Glomerular endothelial cell (primary cell): ENCODE data around the gene CCSER2. TPM values are rescaled to one million over a fixed set of nuclear protein-coding genes. Genes with fewer than 3 reads are reported as not detected.
A peak's percentile ranks its signal among the peaks of the same experiment; 100 is the strongest.
"Not testable (repeated sequence)": the region's sequence is repeated elsewhere in the genome, so short reads cannot be mapped to it uniquely, and the experiment has no call there.

Experiments
- DNase-seq: peaks from one replicate; pipeline ENCODE4 v3.0.0-alpha.2; 2011; ENCODE audit warnings: low read depth, low spot score; ENCODE audit errors: extremely low read depth
- total RNA-seq: library from RNA; depleted of rRNA; stranded (reverse); fragments of >200 nt; gene quantifications from 2 replicates; pipeline ENCODE4 v1.2.3, GENCODE V29; 2015

The CCSER2 gene
- total RNA-seq, 1 donor from 2014 or later: 44.9 TPM

DNA sequence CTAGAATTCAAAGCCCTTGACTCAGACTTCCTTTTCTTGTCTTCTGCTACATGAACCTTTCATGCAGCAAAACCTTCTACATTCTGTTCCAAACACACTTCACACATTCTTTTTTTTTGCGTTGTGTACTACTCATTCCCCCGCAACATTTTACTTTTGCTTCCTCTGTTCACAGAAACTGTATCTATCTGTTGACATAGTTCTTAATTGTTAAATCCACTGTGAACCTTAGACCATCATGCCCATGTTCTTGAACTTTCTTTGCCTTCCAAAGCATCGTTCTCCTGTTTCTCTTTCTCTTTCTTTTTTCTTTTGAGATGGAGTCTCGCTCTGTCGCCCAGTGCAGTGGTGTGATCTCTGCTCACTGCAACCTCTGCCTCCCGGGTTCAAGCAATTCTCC is 14.2 kb downstream of the CCSER2 start:
- no peak for DNase-seq

DNA sequence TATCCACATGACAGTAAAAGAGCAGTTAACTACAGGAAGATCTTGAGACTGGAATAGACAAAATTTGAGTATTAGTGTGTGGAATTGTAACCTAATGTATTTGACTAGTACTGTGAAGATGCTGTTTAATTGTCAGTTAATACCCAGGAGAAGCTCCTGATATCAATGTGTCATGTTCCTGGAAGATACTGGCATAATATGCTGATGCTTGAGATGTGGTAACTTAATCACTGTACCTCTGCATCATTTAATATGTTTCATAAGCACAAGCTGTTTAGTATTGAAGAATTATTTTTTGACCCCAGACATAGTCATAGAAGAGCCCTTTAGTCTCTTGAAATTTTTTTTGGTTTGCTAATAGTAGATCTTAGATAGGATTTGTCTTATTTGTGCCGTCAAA is 15.4 kb downstream of the CCSER2 start:
- DNase-seq: no peak

GRCh38 chr10:84344526-84344925 is 16.1 kb downstream of the CCSER2 start:
- DNase-seq: no peak

- not testable (repeated sequence) for DNase-seq
These were observed 19.2 kb downstream of the CCSER2 start for GRCh38 chr10:84347575-84348002.

DNA sequence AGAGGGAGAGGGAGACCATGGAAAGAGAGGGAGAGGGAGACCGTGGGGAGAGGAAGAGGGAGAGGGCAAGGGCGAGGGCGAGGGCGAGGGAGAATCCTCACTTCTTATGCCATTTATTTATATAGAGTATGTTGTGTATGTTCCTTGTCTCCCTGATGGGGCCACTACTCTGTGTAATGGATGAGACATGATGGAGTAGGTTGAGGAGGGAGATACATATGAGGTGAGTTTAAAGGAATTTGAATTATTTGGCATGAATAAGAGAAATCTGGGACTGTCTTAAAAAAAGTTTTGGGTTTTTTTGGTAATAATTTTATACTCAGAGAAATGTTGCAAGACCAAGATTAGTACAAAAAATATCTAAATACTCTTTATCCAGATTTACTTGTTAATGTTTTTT is 20.1 kb downstream of the CCSER2 start:
- no peak for DNase-seq

DNA sequence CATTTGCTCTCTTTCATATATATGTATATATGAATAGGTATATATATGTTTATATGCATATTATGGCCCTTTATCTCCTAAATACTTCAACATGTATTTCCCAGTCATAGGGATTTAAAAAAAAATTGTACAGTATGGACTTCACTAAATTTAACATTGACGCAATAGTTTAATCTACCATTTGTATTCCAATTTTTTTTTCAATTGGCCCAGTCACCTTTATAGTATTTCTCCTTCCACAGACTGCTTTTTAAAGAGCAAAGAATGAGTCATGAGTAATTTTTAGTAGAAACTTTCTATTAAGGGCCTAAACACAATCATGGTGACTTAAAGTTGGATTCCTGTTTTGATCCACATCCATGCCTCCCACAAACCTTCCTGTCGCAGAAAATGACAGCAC is 20.5 kb downstream of the CCSER2 start:
- no peak for DNase-seq

DNA sequence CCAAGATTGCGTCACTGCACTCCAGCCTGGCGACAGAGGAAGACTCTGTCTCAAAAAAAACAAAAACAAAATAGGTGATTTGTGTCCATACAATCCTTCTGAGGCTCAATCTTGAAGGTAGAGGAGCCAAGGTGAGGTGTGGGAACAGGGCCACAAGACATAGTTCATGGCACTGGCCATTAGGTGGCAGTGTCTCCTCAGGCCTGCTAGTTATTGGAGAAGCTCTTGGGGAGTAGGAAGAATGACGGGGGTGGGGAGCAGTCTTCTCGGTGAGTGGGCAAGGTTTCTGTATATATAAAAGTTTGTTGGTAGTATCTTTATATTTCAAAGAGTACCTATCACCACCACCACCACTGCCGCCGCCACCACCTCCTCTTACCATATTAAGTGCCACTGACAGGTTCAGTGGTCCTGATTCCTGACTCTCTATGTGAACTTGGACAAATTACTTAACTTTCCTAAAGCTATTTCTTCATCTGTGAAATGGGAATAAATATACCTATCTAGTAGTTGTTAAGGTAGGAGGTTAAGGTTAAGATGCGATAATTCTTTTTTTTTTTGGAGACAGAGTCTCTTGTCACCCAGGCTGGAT is 24.0 kb downstream of the CCSER2 start:
- DNase-seq: no peak

DNA sequence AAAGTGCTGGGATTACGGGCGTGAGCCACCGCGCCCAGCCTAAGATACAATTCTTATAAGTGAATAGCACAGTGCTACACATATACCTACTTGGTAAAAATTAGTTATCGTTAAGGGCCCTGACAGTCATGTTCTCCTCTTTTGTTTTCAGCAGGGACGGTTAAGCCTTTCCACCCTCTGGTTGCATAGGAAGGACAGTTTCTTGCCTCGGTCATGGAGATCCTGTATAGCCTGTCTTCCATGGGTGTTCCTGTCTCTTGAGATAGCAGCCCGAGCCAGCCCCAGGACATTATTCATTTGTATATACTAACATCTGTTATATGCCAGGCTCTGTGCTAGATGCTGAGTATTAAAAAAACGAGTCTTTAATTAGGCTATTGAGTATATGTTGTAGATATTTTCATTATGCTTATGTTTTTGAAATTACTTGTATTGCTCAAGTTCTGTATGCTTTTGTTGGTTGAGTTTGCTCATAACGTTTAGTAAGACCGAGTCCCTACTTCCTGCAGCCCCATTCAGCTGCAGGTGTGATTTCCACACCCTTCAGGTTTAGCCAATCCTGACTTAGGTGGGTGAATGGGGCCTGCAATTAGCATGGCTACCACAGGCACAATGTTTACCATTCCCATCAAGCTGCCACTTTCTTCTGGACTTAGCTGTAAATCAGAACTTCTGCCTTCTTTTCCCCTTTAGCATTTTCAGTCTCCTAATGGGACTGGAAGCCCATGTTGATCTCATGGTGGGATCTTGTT is 24.8 kb downstream of the CCSER2 start:
- no peak for DNase-seq

DNA sequence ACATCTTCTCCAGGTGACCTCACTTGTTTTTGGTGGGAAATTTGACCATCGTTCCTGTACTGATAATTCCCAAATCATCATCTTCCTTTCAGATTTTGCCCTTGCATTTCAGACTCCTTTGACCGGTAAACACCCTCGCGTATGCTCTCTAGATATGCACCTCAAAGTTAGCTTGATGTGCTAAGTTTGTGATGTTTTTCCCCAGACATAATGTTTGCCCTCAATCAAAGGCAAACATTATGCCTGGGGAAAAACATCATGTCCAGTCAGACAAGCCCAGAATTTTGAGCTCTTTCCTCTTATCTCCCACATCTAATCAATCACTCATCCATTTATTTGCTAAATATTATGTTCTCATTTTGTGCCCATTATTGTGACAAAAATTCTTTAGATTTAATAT is 26.2 kb downstream of the CCSER2 start:
- DNase-seq: no peak

- DNase-seq: no peak
These were observed 26.7 kb downstream of the CCSER2 start for GRCh38 chr10:84355106-84355505.

DNA sequence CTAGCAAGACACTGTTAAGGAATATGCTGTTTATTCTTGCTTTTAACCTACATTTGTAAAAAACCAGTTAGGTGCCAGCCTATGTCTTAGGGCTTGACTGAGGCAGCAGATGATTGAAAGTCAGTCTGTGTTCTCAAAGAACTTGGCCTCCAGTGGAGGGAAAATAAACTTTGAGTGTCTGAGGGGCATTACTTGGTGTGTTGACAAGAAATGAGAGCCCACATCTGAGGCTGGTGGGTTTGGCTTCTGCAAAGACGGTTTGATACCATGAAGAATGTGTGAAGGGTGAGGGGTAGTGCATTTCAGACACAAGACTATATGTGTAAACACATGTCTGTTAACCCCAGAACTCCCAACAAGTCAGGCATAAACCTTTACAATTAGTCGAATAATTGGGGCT is 28.5 kb downstream of the CCSER2 start:
- DNase-seq: no peak

DNA sequence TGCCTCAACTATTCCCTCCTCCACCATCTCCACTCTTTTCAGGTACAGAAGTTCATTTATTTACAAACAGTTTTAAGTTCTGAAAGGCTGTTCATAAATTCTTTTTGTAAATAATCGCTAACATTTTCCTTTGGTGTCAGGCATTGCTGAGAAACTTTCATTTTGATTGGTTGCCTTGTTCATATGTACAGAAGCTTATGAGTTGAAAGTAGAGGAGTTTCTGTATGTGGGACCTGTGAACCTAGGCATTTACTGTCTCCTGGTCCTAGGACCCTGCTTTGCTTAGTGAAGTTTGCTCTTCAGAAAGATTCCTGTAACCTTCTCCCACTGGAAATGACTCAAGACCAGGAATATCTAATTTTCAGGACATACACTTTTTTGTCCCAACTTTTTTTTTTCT is 30.4 kb downstream of the CCSER2 start:
- no peak for DNase-seq

DNA sequence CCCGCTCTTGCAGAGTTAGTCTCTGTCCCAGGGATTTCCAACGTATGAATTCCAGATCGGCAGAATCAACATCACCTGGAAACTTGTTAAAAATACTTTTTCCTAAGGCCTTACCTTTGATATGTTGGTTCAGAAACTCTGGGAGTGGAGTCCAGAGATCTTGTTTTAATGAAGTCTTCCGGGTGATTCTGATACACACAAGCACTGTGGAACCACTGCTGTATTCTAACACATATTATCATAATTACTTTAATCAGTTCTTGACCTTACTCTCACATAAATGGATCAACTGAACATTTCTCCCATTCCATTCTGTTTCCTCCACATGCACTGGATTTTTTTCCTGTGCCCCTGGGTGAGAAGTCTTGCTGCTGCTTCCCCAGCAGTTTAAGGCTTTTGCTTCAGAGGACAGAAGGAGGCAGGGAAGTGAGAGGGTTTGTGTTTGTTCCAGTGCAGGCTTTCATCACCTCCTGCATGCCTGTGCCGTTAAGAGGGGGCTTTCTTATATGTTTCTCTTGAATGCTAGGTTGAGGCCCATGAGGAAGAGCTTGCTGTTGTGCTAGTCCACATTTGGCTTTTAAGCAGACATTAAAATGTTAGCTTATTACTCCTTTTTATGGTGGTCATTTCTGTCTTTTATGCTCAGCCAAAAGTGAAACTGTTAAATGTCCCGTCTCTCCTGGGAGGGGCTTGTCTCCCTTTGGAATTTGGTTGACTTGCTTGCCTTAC is 32.4 kb downstream of the CCSER2 start:
- no peak for DNase-seq

DNA sequence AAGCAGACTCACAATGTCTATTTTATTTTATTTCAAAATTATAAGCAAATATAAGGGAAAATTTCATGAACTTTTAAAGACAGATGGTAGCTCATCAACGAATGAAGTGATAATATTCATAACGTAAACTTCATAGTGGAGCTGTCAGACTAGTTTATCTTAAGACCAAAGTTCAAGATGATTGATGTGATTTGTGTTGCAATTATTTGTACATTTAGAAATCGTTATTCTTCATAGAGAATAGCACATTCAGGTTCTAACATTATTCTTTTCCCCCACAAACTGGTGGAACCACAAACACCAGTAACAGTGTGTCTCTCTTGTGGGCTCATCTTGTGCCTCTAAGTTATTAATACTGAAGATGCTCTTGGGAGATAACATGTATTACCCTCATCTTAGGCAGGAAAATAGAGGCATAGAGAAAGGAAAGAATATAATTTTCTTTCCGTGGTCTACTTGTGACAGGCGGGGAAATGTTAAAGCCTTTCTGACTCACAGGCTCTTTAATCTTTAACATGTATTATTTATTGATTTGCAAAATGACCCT is 37.0 kb downstream of the CCSER2 start:
- no peak for DNase-seq

DNA sequence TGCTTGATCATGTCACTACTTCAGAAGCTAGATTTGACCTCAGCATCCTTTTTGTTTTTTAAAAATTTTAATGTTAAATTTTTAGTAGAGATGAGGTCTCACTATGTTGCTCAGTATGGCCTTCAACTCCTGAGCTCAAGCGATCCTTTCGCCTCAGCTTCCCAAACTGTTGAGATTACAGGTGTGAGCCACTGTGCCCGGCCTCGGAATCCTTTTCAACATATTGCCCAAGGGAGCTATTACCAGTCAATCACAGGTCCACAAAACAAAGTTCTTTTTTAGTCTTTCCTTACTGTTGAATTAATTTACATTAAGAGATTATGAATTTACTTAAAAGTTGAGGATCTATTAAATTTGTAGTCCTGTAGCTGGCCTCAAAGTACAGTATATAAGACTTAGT is 37.7 kb downstream of the CCSER2 start:
- no peak for DNase-seq

- no peak for DNase-seq
These were observed 38.9 kb downstream of the CCSER2 start for GRCh38 chr10:84367256-84367655.

DNA sequence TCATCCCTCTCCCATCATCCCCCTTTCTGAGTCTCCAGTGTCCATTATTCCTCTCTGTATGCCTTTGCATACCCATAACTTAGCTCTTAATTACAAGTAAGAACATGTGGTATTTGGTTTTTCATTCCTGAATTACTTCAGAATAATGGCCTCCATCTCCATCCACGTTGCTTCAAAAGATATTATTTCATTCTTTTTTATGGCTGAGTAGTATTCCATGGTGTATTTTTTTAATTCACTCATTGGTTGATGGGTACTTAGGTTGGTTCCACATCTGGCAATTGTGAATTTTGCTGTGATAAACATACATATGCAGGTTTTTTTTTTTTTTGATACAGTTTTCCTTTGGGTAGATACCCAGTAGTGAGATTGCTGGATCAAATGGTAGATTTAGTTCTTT is 40.4 kb downstream of the CCSER2 start:
- DNase-seq: no peak

GRCh38 chr10:84370283-84370682 is 41.9 kb downstream of the CCSER2 start:
- DNase-seq: no peak

DNA sequence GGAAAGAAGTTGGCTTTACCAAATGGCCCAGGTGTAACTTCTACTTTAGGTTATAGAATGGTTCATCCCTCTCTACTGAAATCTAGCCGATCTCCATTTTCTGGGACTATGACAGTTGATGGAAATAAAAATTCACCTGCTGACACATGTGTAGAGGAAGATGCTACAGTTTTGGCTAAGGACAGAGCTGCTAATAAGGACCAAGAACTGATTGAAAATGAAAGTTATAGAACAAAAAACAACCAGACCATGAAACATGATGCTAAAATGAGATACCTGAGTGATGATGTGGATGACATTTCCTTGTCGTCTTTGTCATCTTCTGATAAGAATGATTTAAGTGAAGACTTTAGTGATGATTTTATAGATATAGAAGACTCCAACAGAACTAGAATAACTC is 43.6 kb downstream of the CCSER2 start:
- no peak for DNase-seq

- DNase-seq: no peak
These were observed 44.6 kb downstream of the CCSER2 start for GRCh38 chr10:84373000-84373399.

DNA sequence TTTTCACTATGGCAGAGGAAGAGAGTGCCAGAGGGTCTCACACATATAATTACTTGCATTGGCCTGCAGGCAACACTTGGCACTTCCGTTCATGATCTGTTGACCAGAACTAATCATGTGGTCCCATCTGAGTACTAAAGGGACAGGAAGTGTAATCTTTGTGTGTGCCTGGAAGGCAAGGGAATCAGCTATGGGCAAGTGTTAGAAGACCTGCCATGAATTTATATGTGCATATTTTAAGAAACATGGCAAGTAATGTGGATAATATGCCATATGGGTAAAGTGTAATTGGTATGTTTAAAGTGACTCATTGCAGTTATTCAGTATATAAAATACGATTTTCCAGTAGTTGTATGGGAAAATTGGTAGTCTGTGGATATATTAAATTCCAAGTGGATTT is 46.1 kb downstream of the CCSER2 start:
- DNase-seq: no peak

DNA sequence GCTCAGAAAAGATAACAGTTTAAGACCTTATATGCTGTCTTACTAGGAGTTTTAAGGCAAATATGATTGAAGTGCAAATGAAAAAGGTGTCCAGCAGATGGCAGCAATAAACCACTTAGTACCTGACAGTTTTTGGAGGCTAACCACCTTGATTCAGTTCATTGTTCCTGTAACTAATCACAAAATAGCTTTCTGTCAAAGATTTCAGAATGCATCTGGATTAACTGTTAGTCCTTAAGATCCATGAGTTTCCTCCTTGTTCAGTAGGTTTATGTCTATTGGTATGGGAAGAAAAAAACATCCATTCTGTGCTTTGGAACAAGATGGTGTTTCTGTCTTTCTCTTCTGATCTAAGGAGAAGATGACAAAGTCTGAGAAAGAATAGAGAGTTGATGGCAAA is 46.6 kb downstream of the CCSER2 start:
- DNase-seq: peak; percentile 73
